MM.1S (cell line): ENCODE results near the gene TLR5.

ENCODE experiments used
- DNase-seq: peaks from one replicate; pipeline ENCODE4 v3.0.0-alpha.2; 2015
- H2AFZ ChIP-seq: fragments of 300-600 bp; sonication (generic); 2 replicates; pipeline ENCODE4 v1.6.0; 2016; ENCODE audit warnings: antibody characterized with exemption, low read length
- H3F3A ChIP-seq: fragments of 300-600 bp; sonication (generic); 2 replicates; pipeline ENCODE4 v1.6.1; 2016; ENCODE audit warnings: mild to moderate bottlenecking, antibody characterized with exemption, low read length, moderate library complexity, mixed read lengths; ENCODE audit not compliant: insufficient read depth
- H3K27ac ChIP-seq: fragments of 300-600 bp; sonication (generic); 2 replicates; pipeline ENCODE4 v1.5.1; 2016; ENCODE audit warnings: mild to moderate bottlenecking, low read length
- H3K27me3 ChIP-seq: fragments of 300-600 bp; sonication (generic); replicated peaks from 2 replicates; pipeline ENCODE4 v1.6.0; 2016; ENCODE audit warnings: low read length; ENCODE audit not compliant: insufficient read depth
- H3K36me3 ChIP-seq: fragments of 300-600 bp; sonication (generic); replicated peaks from 2 replicates; pipeline ENCODE4 v1.6.1; 2016; ENCODE audit warnings: mild to moderate bottlenecking, low read length, mixed read lengths; ENCODE audit not compliant: insufficient read depth
- H3K4me1 ChIP-seq: fragments of 300-600 bp; sonication (generic); 2 replicates; pipeline ENCODE4 v1.6.1; 2016; ENCODE audit warnings: low read length, mixed read lengths
- H3K4me2 ChIP-seq: fragments of 300-600 bp; sonication (generic); 2 replicates; pipeline ENCODE4 v1.6.0; 2016; ENCODE audit warnings: low read depth, low read length
- H3K4me3 ChIP-seq: fragments of 300-600 bp; sonication (generic); 2 replicates; pipeline ENCODE4 v1.5.1; 2016; ENCODE audit warnings: low read length, mixed read lengths
- H3K79me2 ChIP-seq: fragments of 300-600 bp; sonication (generic); 2 replicates; pipeline ENCODE4 v1.6.1; 2016; ENCODE audit warnings: mixed run types, low read length, mixed read lengths
- H3K9ac ChIP-seq: fragments of 300-600 bp; sonication (generic); 2 replicates; pipeline ENCODE4 v1.6.1; 2016; ENCODE audit warnings: low read length, mixed read lengths
- H3K9me2 ChIP-seq: fragments of 300-600 bp; sonication (generic); replicated peaks from 2 replicates; pipeline ENCODE4 v1.6.1; 2016; ENCODE audit warnings: mild to moderate bottlenecking, low read length, mixed read lengths; ENCODE audit not compliant: insufficient read depth
- H3K9me3 ChIP-seq: fragments of 300-600 bp; sonication (generic); replicated peaks from 2 replicates; pipeline ENCODE4 v1.6.1; 2016; ENCODE audit warnings: mild to moderate bottlenecking, low read length, mixed read lengths; ENCODE audit not compliant: insufficient read depth
- H4K20me1 ChIP-seq: fragments of 300-600 bp; sonication (generic); 2 replicates; pipeline ENCODE4 v1.6.1; 2016; ENCODE audit warnings: mild to moderate bottlenecking, low read length, moderate library complexity, mixed read lengths; ENCODE audit not compliant: insufficient read depth
- CTCF ChIP-seq: fragments of 300-600 bp; sonication (generic); IDR thresholded peaks from 2 replicates; pipeline ENCODE4 v1.5.1; 2016; ENCODE audit warnings: antibody characterized with exemption, low read length, mixed read lengths
- EZH2 ChIP-seq: fragments of 300-600 bp; sonication (generic); optimal IDR thresholded peaks from 2 replicates; pipeline ENCODE3; 2017; ENCODE audit warnings: low read depth, mild to moderate bottlenecking, antibody characterized with exemption, low read length, mixed read lengths
- EZH2phosphoT487 ChIP-seq: fragments of 300-600 bp; sonication (generic); IDR thresholded peaks from 2 replicates; pipeline ENCODE4 v1.6.1; 2018; ENCODE audit warnings: antibody characterized with exemption, low read length

The TLR5 gene

GRCh38 chr1:223067914-223068313 lies 75.1 kb downstream of the TLR5 start:
- Histone ChIP-seq H3K9me2 (no peaks in the 10 kb centered on the region), H4K20me1 (no peaks in the 10 kb centered on the region), H3K79me2 (no peaks in the 10 kb centered on the region), H3K4me1 (no peaks in the 10 kb centered on the region), H3K4me3 (no peak overlapping the region), H2AFZ (no peak overlapping the region), H3F3A (no peaks in the 10 kb centered on the region), H3K27ac (no peak overlapping the region), H3K36me3 (no peaks in the 10 kb centered on the region), H3K9me3 (no peaks in the 10 kb centered on the region), H3K4me2 (no peak overlapping the region), H3K27me3 (no peaks in the 10 kb centered on the region), H3K9ac (no peak overlapping the region)
- no peak for DNase-seq
- TF ChIP-seq EZH2 (no peak), EZH2phosphoT487 (no peak), CTCF (no peak)

GRCh38 chr1:223066415-223066814 lies 76.6 kb downstream of the TLR5 start:
- Histone ChIP-seq H3K9me3 (no peaks in the 10 kb centered on the region), H3K79me2 (no peaks in the 10 kb centered on the region), H3K4me1 (no peaks in the 10 kb centered on the region), H3K4me2 (no peak overlapping the region), H3K9ac (no peak overlapping the region), H3K36me3 (no peaks in the 10 kb centered on the region), H2AFZ (no peak overlapping the region), H4K20me1 (no peaks in the 10 kb centered on the region), H3K4me3 (no peak overlapping the region), H3K27ac (no peak overlapping the region), H3K27me3 (no peaks in the 10 kb centered on the region), H3F3A (no peaks in the 10 kb centered on the region), H3K9me2 (no peaks in the 10 kb centered on the region)
- DNase-seq = no peak
- TF ChIP-seq EZH2phosphoT487 (no peak), EZH2 (no peak), CTCF (no peak)

- Histone ChIP-seq H3K4me1 (no peaks in the 10 kb centered on the region), H3K9ac (no peak overlapping the region), H3K9me3 (no peaks in the 10 kb centered on the region), H3K4me2 (no peak overlapping the region), H3K4me3 (no peak overlapping the region), H2AFZ (no peak overlapping the region), H4K20me1 (no peaks in the 10 kb centered on the region), H3F3A (no peaks in the 10 kb centered on the region), H3K36me3 (no peaks in the 10 kb centered on the region), H3K79me2 (no peaks in the 10 kb centered on the region), H3K27me3 (no peaks in the 10 kb centered on the region), H3K9me2 (no peaks in the 10 kb centered on the region), H3K27ac (no peak overlapping the region)
- TF ChIP-seq EZH2phosphoT487 (no peak), CTCF (no peak), EZH2 (no peak)
- no peak for DNase-seq
These were observed 80.9 kb downstream of the TLR5 start for GRCh38 chr1:223062177-223062576.
